IMR-90 (cell line): ENCODE results near the gene RAPGEF3. TPM values are rescaled to one million over a fixed set of nuclear protein-coding genes. Genes with fewer than 3 reads are reported as not detected.

ENCODE experiments used
- ATAC-seq: fragments of 200-7000 bp; cut with Tn5 transposase; 2 replicates; pipeline ENCODE4 v1.9.1; 2020; ENCODE audit warnings: low read depth, mild to moderate bottlenecking, moderate library complexity
- BruUV-seq: library from RNA; stranded (reverse); fragments of 400-500 nt; replicated peaks from 2 replicates; lab custom pipeline; 2021; lab: Mats Ljungman, UMichigan
- CTCF ChIA-PET: fragments of 300-600 bp; formaldehyde crosslinking; extraction: SDS; loops from one replicate; lab custom pipeline; 2021; ENCODE audit warnings: antibody characterized with exemption; lab: Yijun Ruan, JAX
- POLR2A ChIA-PET: fragments of 300-600 bp; sonication (Branson Sonifier 250); formaldehyde crosslinking; loops from one replicate; lab custom pipeline; 2022; ENCODE audit warnings: antibody characterized with exemption; ENCODE audit not compliant: unreplicated experiment; lab: Charles Lee
- DNase-seq: peaks from one replicate; pipeline ENCODE4 v3.0.0; 2013
- H2AFZ ChIP-seq: replicated peaks from 2 replicates; pipeline ENCODE3; 2013; ENCODE audit warnings: low read length, mild to moderate bottlenecking; ENCODE audit not compliant: poor library complexity
- H2AK5ac ChIP-seq: 2 replicates; pipeline ENCODE4 v1.6.1; 2013; ENCODE audit warnings: low read depth, low read length, inconsistent platforms
- H2AK9ac ChIP-seq: replicated peaks from 2 replicates; pipeline ENCODE3; 2013; ENCODE audit warnings: mild to moderate bottlenecking, low read depth, low read length, moderate library complexity; ENCODE audit not compliant: poor library complexity
- H2BK120ac ChIP-seq: 2 replicates; pipeline ENCODE4 v1.6.1; 2013; ENCODE audit warnings: low read depth, low read length, inconsistent platforms
- H2BK15ac ChIP-seq: 3 replicates; pipeline ENCODE4 v1.6.1; 2013; ENCODE audit warnings: low read depth, low read length, inconsistent platforms
- H2BK20ac ChIP-seq: 2 replicates; pipeline ENCODE4 v1.6.1; 2013; ENCODE audit warnings: low read depth, mild to moderate bottlenecking, inconsistent platforms, low read length, moderate library complexity
- H2BK5ac ChIP-seq: 2 replicates; pipeline ENCODE4 v1.6.1; 2013; ENCODE audit warnings: mild to moderate bottlenecking, low read depth, low read length, inconsistent platforms; ENCODE audit not compliant: poor library complexity, severe bottlenecking
- H3K14ac ChIP-seq: replicated peaks from 2 replicates; pipeline ENCODE4 v1.6.1; 2013; ENCODE audit warnings: low read depth, low read length, inconsistent platforms
- H3K18ac ChIP-seq: 2 replicates; pipeline ENCODE4 v1.6.1; 2013; ENCODE audit warnings: low read depth, low read length, control low read depth
- H3K23ac ChIP-seq: 2 replicates; pipeline ENCODE4 v1.6.1; 2013; ENCODE audit warnings: low read depth, low read length, inconsistent platforms
- H3K27ac ChIP-seq: 2 replicates; pipeline ENCODE4 v1.5.1; 2013; ENCODE audit warnings: mild to moderate bottlenecking, control low read depth, low read length; ENCODE audit not compliant: insufficient read depth
- H3K27me3 ChIP-seq: 2 replicates; pipeline ENCODE4 v1.6.1; 2013; ENCODE audit warnings: low read length; ENCODE audit not compliant: control insufficient read depth, insufficient read depth
- H3K36me3 ChIP-seq: 2 replicates; pipeline ENCODE4 v1.6.1; 2013; ENCODE audit warnings: low read length, mixed read lengths; ENCODE audit not compliant: control insufficient read depth, insufficient read depth
- H3K4ac ChIP-seq: 2 replicates; pipeline ENCODE4 v1.6.1; 2013; ENCODE audit warnings: low read depth, low read length, inconsistent platforms
- H3K4me1 ChIP-seq: 2 replicates; pipeline ENCODE4 v1.6.1; 2013; ENCODE audit warnings: low read length, mixed read lengths; ENCODE audit not compliant: control insufficient read depth, insufficient read depth
- H3K4me2 ChIP-seq: 2 replicates; pipeline ENCODE4 v1.6.1; 2013; ENCODE audit warnings: low read depth, mild to moderate bottlenecking, control low read depth, low read length, moderate library complexity
- H3K4me3 ChIP-seq: 2 replicates; pipeline ENCODE4 v1.5.1; 2013; ENCODE audit warnings: low read depth, mild to moderate bottlenecking, control low read depth, low read length, moderate library complexity; ENCODE audit not compliant: insufficient read depth
- H3K56ac ChIP-seq: 2 replicates; pipeline ENCODE4 v1.6.1; 2013; ENCODE audit warnings: low read length, inconsistent platforms; ENCODE audit not compliant: insufficient read depth; ENCODE audit errors: extremely low read depth
- H3K79me1 ChIP-seq, 2 experiments: 2 replicates each; pipeline ENCODE4 v1.6.1; 2013; ENCODE audit warnings: low read length in 2 of 2, inconsistent platforms in 1 of 2, low read depth in 1 of 2
- H3K9ac ChIP-seq: 2 replicates; pipeline ENCODE4 v1.6.1; 2013; ENCODE audit warnings: low read depth, low read length, control low read depth
- H3K9me1 ChIP-seq: 2 replicates; pipeline ENCODE4 v1.6.1; 2013; ENCODE audit warnings: low read length, inconsistent platforms; ENCODE audit not compliant: insufficient read depth
- H3K9me3 ChIP-seq: 2 replicates; pipeline ENCODE4 v1.6.1; 2013; ENCODE audit warnings: low read length; ENCODE audit not compliant: control insufficient read depth, insufficient read depth
- H4K20me1 ChIP-seq: 2 replicates; pipeline ENCODE4 v1.6.1; 2013; ENCODE audit warnings: low read length, inconsistent platforms; ENCODE audit not compliant: insufficient read depth
- H4K5ac ChIP-seq: 2 replicates; pipeline ENCODE4 v1.6.1; 2013; ENCODE audit warnings: mild to moderate bottlenecking, low read depth, low read length, control low read depth
- H4K8ac ChIP-seq, 2 experiments: 2 replicates each; pipeline ENCODE4 v1.6.1; 2013; ENCODE audit warnings: low read depth in 2 of 2, low read length in 2 of 2, control low read depth in 1 of 2, inconsistent platforms in 1 of 2
- H4K91ac ChIP-seq: 2 replicates; pipeline ENCODE4 v1.6.1; 2013; ENCODE audit warnings: low read depth, low read length, inconsistent platforms; ENCODE audit not compliant: insufficient read depth
- CHD1 ChIP-seq: IDR thresholded peaks from 2 replicates; pipeline ENCODE4 v1.6.1; 2012; ENCODE audit warnings: low read depth, low read length, improper control_type of control experiment
- CTCF ChIP-seq: conservative IDR thresholded peaks from 2 replicates; pipeline ENCODE4 v1.5.1; 2012; ENCODE audit warnings: mild to moderate bottlenecking, low read depth, low read length, improper control_type of control experiment
- ELK1 ChIP-seq: fragments of 150-350 bp; IDR thresholded peaks from 2 replicates; pipeline ENCODE4 v1.6.1; 2016; ENCODE audit warnings: low read depth, mild to moderate bottlenecking, low read length, moderate library complexity, borderline replicate concordance
- FOS ChIP-seq: fragments of 150-350 bp; IDR thresholded peaks from 2 replicates; pipeline ENCODE4 v1.6.1; 2016; ENCODE audit warnings: low read depth, low read length
- MAFK ChIP-seq: IDR thresholded peaks from 2 replicates; pipeline ENCODE4 v1.6.1; 2012; ENCODE audit warnings: low read depth, low read length, improper control_type of control experiment
- MXI1 ChIP-seq: IDR thresholded peaks from 2 replicates; pipeline ENCODE4 v1.6.1; 2012; ENCODE audit warnings: low read depth, mild to moderate bottlenecking, low read length, moderate library complexity, borderline replicate concordance
- POLR2A ChIP-seq: IDR thresholded peaks from 2 replicates; pipeline ENCODE4 v1.6.1; 2012; ENCODE audit warnings: mild to moderate bottlenecking, low read depth, low read length
- RAD21 ChIP-seq: IDR thresholded peaks from 2 replicates; pipeline ENCODE4 v1.6.1; 2012; ENCODE audit warnings: low read length, improper control_type of control experiment
- RFX5 ChIP-seq: IDR thresholded peaks from 2 replicates; pipeline ENCODE4 v1.8.0; 2012; ENCODE audit warnings: low read depth, mild to moderate bottlenecking, low read length, moderate library complexity
- USF2 ChIP-seq: fragments of 150-350 bp; IDR thresholded peaks from 2 replicates; pipeline ENCODE4 v1.6.1; 2017; ENCODE audit warnings: mild to moderate bottlenecking, antibody characterized with exemption, low read length, low read depth
- WGBS, 2 experiments: methylation state at CpG; one replicate each; pipeline versions ENCODE4 v1.1.5 to v1.1.7; 2013; ENCODE audit warnings: missing lambda C conversion rate in 2 of 2; ENCODE audit not compliant: insufficient read length in 1 of 2; ENCODE audit errors: extremely low coverage in 2 of 2; 5-methylcytosine and 5-hydroxymethylcytosine counted together
- dilution Hi-C: fragments of 300-500 bp; cut with HindIII; formaldehyde crosslinking; loops from one replicate; pipeline ENCODE4 v1.14.3; 2018; ENCODE audit warnings: low sequenced_read_pairs; ENCODE audit not compliant: unreplicated experiment
- in situ Hi-C: fragments of 300-500 bp; cut with MboI; formaldehyde crosslinking; loops from 3 replicates; pipeline ENCODE4 v1.14.3; 2019; ENCODE audit warnings: low sequenced_read_pairs, inconsistent platforms, mixed read lengths
- intact Hi-C: fragments of 100-400 bp; cut with micrococcal nuclease; formaldehyde crosslinking; loops from 2 replicates; pipeline ENCODE4 v1.10.0; 2022
- polyA plus RNA-seq, 3 experiments: library from polyadenylated mRNA; depleted of rRNA; stranded (reverse); fragments of >200 nt; gene quantifications; 2 replicates each; pipeline ENCODE4 v1.2.3, GENCODE V29; 2012; ENCODE audit warnings: low replicate concordance in 1 of 3
- total RNA-seq: library from RNA; depleted of rRNA; stranded (reverse); fragments of >200 nt; gene quantifications from 2 replicates; pipeline ENCODE4 v1.2.3, GENCODE V29; 2012

RAPGEF3 gene
- total and polyA plus RNA-seq, 2 of the 4 experiments (the other 2 are of a cell fraction): 1.3 to 2.0 TPM

GRCh38 chr12:47755655-47756562 lies 2.8 kb downstream of the RAPGEF3 start (continued):
- TF ChIP-seq MXI1 (no peak), RFX5 (no peak)

- Histone ChIP-seq H3K27ac (no peak overlapping the region), H3K18ac (no peak overlapping the region), H4K8ac (no peak overlapping the region), H3K56ac (no peak overlapping the region), H3K4me2 (no peak overlapping the region), H3K4ac (no peak overlapping the region; the same call in 1 of the 2 replicates), H2AFZ (no peak overlapping the region), H2BK20ac (no peak overlapping the region), H3K4me3 (no peak overlapping the region), H2AK5ac (0 out of 2 replicates have a peak overlapping the region, but pooled peaks have one; percentile 9), H3K27me3 (no peaks in the 10 kb centered on the region), H3K79me1 (no peaks in the 10 kb centered on the region), H2AK9ac (no peak overlapping the region), H2BK15ac (no peak overlapping the region), H3K9me3 (no peaks in the 10 kb centered on the region), H4K5ac (no peak overlapping the region), H3K9me1 (peaks cover 13% of the 10 kb centered on the region; the same call in 1 of the 2 replicates), H3K9ac (no peak overlapping the region), H3K36me3 (no peaks in the 10 kb centered on the region), H2BK120ac (no peak overlapping the region), H4K20me1 (no peaks in the 10 kb centered on the region), H3K14ac (no peak overlapping the region), H3K23ac (no peak overlapping the region), H3K4me1 (peaks cover 21% of the 10 kb centered on the region), H2BK5ac (no peak overlapping the region), H4K91ac (no peak overlapping the region)
- TF ChIP-seq CTCF: no peak
- no peak for TF ChIP-seq RAD21
- TF ChIP-seq ELK1: no peak
- no peak for TF ChIP-seq USF2
- TF ChIP-seq FOS: no peak
- no peak for TF ChIP-seq MAFK
- TF ChIP-seq RFX5: no peak
- no peak for TF ChIP-seq CHD1
- no peak for TF ChIP-seq MXI1
- TF ChIP-seq POLR2A: no peak
- in situ Hi-C loops: no loop called here
- no peak for ATAC-seq
- no peak for DNase-seq
- CTCF ChIA-PET: interaction anchor here (0.8 kb wide), 1 partner anchor 12 kb away, joined by 3 read pairs; no protein-coding TSS in a partner anchor
- no TSS peak for BruUV-seq
- intact Hi-C loops: no loop called here
- WGBS, 2 experiments: 100% methylated on average over 1 of the region's 3 CpGs; no CpG with 5 or more reads in 1 of the 2 experiments
- dilution Hi-C loops: no loop called here
- POLR2A ChIA-PET: no interaction called here
These were observed 3.8 kb downstream of the RAPGEF3 start for GRCh38 chr12:47754881-47755280.
